GM18502 (cell line): Measurements from ENCODE around the gene RHAG.
"Not testable (repeated sequence)": the region's sequence is repeated elsewhere in the genome, so short reads cannot be mapped to it uniquely, and the experiment has no call there.

Experiments
- ATAC-seq: cut with Tn5 transposase; IDR thresholded peaks from one replicate; pipeline ENCODE4 v1.9.1; 2021; ENCODE audit warnings: mild to moderate bottlenecking; ENCODE audit not compliant: unreplicated experiment, poor library complexity

RHAG gene

DNA sequence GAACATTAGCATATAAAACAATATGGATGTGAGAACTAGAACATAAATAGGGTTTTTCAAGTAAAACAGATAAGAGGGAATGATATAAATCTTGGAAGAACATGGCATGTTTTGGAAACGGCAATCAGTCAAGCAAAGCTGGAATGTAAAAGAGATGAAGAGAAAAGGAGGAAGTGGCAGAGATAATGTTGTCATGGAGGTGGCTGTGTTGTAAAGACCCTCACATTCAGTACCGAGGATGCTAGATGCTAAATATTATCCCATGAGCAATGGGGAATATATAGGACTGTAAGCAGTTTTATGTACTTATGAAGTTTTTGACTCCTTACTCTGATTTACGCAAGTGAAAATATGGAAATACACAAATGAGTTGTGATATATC, 702 bp upstream of the RHAG start:
- no peak for ATAC-seq

DNA sequence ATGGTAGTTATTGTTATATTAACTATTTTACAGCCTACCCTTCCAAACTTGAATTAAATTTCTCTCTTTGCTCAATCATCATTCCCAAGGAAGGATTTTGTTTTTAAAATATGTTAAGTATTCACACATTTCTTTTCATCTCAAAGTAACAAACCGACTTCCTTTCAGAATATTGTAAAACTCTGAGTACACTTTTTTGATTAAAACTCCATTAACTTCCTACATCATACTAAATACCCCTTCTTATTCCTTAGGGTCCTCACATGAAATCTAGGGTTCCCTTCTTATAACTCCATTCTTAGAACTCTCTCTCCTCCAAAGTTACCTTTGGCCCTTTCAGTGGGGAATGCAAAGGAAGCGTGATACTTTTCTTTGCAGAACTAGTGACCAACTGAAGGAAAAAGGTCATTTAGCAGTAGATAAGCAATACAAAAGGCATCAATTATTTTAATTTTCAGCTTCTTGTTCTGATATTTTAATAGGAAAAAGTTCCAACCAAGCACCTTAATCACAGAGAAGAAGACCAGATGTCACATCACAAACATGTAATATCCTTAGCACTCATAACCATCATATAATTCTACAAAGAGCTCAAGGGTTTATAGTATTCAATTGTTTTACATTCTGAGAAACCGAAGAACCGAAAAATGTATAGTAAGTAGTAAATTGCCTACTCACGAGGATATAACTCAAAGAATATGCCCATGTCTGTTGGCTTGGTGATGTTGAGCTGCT, 494 bp downstream of the RHAG start:
- no peak for ATAC-seq

DNA sequence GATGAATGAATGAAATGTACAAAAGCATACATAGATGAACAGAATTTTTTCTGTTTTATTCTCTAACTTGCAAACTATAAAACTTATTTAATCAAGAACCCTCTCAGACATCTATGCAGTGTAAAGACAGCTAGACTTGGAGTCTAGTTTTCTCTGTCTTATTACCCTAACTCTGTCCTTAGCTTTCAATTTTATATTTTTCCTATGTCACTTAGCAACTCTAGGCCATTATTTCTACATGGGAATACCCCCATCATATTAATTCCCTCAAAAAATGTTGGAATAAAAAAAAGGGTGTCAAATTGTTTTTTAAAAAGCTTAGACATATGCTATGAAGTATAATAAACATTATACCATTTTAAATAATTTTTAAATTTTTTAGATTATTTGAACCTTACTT, 1.2 kb downstream of the RHAG start:
- no peak for ATAC-seq

DNA sequence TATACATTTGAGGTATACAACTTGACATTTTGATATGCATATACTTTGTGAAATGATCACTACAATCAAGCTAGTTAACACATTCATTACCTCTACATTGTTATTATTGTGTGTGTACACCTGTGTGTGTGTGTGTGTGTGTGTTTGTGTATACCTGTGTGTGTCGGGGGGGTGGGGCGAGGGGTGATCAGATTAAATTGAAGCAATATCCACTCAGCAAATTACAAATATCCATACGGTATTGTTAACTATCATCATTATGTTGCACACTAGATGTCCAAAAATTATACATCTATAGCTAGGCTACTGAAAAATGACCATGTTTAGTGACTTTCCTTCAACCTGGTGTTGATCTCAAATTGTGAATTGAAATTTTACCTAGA, 1.8 kb downstream of the RHAG start:
- no peak for ATAC-seq

DNA sequence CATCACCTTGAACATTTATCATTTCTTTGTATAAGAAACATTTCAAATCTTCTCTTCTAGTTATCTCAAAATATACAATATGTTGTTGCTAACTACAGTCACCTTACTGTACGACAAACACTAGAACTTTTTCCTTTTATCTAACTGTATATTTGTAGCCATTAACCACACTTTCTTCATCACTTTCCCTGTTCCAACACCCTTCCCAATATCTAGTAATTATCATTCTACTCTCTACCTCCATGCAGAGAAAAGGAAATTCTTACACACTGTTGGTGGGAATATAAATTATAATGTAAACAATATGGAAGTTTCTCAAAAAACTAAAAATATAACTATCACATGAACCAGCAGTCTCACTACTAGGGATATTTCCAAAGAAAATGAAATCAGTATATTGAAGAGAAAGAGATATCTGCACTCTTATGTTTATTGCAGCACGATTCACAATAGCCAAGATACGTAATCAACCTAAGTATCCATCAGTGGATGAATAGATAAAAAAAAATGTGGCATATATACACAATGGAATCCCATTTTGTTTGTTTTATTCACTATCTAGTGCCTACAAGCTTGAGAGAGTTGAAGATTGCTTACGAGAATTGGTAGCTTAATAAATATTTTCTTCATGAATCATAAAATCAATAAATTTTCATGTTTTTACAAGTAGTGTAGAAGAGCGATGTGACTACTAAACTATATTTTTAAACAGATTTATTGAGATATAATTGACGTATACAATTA, 2.4 kb downstream of the RHAG start:
- ATAC-seq = no peak

DNA sequence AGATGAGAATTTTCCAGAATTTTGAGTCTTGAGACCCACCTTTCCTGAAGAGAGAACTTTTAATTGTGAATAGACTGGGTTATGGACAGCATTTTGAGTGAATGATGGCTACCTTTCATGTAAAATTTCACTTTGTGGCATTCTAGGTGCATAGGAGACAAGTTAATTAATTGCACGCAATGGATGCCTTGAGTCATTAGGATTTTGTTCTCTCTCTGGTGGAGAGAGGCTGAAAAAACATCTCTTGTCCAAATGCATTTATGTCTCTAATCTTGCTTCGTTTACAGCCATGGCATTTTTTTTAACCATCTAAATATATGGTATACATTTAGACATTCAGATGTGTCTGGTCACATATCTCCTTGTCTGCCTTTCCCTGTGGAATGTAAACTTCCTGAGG, 3.1 kb downstream of the RHAG start:
- ATAC-seq = no peak

DNA sequence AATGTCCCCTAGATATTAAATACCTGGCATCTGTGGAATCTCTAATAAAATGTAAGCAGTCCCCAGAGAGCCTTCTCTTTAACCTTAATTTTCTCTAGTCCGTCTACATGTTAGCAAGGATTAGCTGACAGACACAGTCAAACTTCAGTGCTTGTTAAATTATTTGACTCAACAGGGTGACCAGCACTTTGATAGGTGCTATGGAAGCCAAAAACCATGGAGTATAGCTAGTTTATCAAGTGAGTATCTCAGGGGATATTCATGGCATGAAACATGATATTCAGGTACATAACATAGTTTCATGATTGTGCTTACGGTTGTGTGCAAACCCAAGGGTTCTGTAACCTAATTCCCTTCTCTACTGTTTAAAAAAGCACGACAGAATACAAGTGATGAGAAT, 3.9 kb downstream of the RHAG start:
- no peak for ATAC-seq

DNA sequence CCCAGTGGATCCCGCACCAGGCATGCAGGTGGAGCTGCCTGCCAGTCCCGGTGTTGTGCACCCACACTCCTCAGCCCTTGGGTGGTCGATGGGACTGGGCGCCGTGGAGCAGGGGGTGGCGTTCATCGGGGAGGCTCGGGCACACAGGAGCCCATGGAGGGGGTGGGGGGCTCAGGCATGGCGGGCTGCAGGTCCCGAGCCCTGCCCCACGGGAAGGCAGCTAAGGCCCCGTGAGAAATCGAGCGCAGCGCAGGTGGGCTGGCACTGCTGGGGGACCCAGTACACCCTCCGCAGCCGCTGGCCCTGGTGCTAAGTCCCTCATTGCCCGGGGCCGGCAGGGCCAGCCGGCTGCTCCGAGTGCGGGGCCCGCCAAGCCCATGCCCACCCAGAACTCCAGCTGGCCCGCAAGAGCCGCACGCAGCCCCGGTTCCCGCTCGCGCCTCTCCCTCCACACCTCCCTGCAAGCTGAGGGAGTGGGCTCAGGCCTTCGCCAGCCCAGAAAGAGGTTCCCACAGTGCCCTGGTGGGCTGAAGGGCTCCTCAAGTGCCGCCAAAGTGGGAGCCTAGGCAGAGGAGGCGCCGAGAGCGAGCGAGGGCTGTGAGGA, 7.1 kb downstream of the RHAG start:
- ATAC-seq = not testable (repeated sequence)

DNA sequence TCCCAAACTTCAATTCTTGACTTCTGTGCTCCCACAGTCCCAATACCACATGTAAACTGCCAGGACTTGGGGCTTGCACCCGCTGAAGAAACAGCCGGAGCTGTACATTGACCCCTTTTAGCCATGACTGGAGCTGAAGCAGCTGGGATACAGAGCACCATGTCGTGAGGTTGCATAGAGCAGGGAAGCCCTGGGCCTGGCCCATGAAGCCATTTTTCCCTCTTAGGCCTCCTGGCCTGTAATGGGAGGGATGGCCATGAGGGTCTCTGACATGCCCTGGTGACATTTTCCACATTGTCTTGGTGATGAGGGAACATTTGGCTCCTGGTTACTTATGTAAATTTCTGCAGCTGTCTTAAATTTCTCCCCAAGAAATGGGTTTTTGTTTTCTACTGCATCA, 9.8 kb downstream of the RHAG start:
- no peak for ATAC-seq

DNA sequence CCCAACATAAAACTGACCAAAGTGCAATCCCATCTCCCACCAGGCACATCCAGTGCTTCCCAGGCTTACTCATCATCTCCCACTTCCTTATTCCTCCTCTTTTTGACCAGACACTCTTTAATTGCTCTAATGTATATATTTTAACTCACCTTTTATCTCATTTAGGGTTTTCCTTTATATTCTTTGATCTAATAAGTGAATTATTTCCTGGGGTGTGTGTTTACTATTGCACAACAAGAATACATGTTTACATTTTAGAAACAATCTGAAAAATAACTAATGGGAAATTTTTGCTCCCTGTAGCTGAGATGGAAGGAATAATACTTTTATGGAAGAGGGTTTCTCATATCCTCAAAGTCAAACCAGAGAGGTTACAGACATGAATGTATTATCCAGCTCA, 18.4 kb downstream of the RHAG start:
- no peak for ATAC-seq

DNA sequence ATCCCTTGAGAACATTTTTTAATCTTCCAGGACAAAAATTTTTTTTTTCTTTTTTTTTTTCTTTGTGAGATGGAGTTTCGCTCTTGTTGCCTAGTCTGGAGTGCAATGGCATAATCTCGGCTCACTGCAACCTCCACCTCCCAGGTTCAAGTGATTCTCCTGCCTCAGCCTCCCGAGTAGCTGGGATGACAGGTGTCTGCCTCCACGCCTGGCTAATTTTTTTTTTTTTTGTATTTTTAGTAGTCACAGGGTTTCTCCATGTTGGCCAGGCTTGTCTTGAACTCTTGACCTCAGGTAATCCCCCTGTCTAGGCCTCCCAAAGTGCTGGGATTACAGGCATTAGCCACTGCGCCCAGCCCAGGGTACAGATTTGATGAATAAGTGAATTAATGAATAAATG, 22.5 kb downstream of the RHAG start:
- ATAC-seq = not testable (repeated sequence)

DNA sequence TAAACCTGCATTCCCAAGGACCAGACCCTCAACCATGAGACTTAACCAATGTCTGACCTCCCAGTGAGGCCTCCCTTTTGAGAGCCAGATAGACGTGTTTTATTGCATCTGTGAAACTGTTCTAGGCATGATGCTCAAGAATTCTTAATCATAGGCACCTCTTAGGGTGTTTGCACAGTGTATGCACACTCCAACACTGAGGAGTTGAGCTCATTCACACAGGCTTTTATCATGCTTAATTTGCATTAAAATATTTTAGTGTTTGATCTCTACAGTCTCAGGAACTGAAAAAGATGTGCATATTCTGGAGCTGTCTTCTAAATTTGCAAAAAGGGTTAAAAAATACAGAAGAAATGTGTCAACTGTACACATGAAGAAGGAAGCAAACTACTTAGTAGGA, 27.4 kb downstream of the RHAG start:
- no peak for ATAC-seq

DNA sequence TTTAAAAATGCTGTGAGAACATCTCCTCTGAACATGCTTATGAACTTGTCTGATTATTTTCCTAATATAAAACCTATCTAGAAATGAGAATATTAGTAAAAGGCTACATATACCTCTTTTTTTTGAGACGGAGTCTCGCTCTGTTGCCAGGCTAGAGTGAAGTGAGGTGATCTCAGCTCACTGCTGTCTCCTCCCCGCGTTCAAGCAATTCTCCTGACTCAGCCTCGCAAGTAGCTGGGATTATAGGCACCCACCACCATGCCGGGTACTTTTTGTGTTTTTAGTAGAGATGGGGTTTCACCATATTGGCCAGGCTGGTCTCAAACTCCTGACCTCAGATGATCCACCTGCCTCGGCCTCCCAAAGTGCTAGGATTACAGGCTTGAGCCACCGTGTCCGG, 28.4 kb downstream of the RHAG start:
- not testable (repeated sequence) for ATAC-seq

DNA sequence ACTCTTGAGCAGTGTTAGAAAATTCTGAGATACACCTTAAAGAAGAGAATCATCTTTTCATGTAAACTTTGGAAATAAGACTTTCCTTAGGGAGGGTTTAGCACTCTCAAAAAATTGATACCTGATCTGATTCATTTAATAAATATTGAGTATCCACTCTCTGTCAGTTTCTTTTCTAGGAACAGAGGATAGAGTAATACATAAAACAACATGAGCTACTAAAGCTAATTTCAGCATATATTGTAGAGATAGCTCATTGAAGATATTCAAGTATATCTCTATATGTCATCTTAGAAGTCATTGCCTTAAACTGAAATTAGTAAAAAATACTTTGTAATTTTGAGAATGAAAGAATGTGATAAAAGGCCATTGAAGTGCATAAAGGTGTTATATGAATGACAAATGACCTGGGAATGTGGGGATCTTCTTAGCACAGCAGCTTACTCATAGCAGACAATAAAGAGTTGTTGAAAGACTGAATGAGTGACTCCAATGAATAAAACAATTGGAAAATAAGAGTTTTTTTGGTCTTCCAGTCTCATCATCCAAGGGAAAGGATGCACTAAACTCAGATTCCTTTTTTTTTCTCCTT, 29.2 kb downstream of the RHAG start:
- no peak for ATAC-seq

DNA sequence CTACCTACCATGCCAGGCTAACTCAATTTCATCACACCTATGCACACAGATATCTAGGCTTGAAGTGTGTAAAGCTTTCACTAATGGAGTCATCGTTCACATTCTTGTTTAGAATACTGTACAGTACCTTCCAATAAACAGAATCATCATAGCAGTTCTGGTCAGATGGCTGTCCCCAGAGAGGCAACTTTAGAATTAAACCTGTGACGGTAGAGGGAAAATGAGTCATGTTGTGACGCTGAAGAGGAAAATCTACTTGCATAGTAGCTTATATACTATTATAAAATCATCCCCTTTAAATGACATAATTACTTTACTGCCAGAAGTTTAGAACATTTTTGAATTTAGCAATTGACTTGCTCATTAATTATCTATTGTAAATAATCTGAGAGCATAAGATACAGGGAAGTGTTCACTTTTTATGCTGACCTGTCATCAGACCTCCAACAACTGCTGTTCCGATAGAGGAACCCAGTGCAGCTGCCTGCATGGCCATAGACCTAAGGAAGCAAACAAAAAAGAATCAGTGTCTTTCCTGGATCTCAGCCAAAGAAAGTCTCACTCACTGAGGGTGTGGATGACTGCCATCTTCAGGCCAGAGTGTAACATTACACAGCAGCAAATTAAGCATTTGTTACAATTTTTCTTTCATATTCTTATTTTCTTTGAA, 29.8 kb downstream of the RHAG start:
- peak; percentile 97 for ATAC-seq

DNA sequence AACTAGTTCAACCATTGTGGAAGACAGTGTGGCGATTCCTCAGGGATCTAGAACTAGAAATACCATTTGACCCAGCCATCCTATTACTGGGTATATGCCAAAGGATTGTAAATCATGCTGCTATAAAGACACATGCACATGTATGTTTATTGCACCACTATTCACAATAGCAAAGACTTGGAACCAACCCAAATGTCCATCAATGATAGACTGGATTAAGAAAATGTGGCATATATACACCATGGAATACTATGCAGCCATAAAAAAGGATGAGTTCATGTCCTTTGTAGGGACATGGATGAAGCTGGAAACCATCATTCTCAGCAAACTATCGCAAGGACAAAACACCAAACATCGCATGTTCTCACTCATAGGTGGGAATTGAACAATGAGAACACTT, 32.6 kb downstream of the RHAG start:
- not testable (repeated sequence) for ATAC-seq

DNA sequence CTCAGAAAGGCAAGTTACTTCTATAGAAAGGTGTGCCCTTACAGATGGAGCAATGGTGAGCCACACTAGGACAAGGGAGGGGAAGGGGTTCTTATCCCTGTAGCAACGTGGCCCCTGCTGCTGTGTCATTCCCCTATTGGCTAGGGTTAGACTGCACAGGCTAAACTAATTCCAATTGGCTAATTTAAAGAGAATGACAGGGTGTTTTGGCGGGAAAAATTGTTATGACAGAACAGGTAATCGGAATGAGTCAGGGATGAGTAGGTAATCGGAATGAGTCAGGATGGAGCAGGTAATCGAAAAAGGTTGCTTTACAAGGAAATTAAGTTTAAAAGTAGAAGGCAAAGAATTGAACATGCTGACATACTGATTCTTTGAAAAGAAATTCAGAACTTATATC, 49.4 kb downstream of the RHAG start:
- ATAC-seq = not testable (repeated sequence)

DNA sequence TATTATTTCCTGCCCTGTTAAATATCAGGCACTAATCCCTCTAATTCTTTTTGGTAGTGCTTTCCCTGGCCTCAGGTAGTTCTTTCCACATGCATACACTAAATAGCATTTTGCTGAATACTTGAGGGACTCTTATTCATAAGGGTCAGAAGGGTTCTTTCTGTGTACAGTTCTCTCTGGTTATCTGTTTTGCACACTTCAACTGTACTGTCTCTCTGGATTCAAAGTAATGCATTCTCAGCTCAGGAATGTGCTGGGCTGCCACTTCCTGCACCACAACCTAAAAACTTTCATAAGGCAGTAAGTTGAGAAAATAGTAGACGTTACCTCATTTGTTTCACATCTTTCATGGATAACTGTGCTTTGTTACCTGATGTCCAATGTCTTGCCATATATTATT, 54.1 kb downstream of the RHAG start:
- ATAC-seq = no peak

DNA sequence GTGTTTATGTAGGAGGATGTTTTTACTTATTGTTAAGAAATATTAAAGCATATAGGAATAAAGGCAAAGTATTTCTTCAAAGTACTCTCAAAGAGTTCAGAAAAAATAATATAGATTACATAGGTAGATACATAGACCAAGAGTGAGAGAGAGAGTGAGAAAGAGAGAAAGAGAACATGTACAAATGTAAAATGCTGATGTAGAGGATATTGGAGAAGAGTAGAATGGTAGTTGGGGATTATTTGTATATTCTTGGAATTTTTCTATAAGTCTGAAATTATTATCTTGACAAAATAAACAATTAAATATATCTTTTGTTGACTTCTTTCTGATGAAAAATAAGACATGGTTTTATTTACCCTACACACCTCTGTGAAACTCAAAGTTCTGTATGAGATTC, 57.0 kb downstream of the RHAG start:
- no peak for ATAC-seq

DNA sequence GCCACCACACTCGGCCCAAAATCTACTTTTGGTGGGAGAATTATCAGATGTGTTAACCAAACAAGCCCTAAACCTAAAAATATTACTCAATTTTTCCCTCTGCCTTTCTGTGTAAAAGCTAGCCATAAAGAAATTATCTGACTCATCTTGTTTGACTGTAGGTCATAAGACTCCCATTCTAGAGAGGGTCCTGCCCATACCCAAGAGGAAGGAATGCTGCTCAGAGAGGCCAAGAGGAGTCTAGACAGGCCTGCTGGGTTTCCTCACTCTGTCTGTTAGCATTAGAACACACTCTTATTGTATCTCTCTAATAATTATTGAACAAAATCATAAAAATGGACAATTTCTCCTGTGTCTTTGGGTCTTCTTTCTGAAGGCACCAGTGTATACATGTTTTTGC, 60.0 kb downstream of the RHAG start:
- ATAC-seq = no peak
